HepG2 (cell line): ENCODE data around the gene FAP.

Source experiments
- CTCF ChIP-seq: sonication (generic); formaldehyde crosslinking; IDR thresholded peaks from 2 replicates; pipeline ENCODE4 v1.5.0; 2020; ENCODE audit warnings: mild to moderate bottlenecking, missing genetic modification reagents, moderate library complexity
- EHMT2 ChIP-seq: fragments of 200-600 bp; sonication (generic); IDR thresholded peaks from 2 replicates; pipeline ENCODE4 v1.7.0; 2017; ENCODE audit warnings: antibody characterized with exemption, low read depth, low read length, borderline replicate concordance
- JARID2 ChIP-seq: sonication (generic); formaldehyde crosslinking; IDR thresholded peaks from 2 replicates; pipeline ENCODE4 v1.8.1; 2023; ENCODE audit warnings: missing genetic modification reagents, inconsistent platforms; ENCODE audit not compliant: insufficient replicate concordance
- MYC ChIP-seq: sonication (generic); formaldehyde crosslinking; IDR thresholded peaks from 2 replicates; pipeline ENCODE4 v1.9.0; 2021; ENCODE audit warnings: missing genetic modification reagents, borderline replicate concordance
- NR2C2 ChIP-seq: sonication (generic); formaldehyde crosslinking; IDR thresholded peaks from 2 replicates; pipeline ENCODE4 v1.4.0; 2020; ENCODE audit warnings: missing genetic modification reagents, mild to moderate bottlenecking, moderate library complexity, borderline replicate concordance
- REST ChIP-seq, 2 experiments: IDR thresholded peaks; 2 replicates each; pipeline ENCODE4 v1.6.1; 2011 to 2012; ENCODE audit warnings: low read length in 2 of 2, borderline replicate concordance in 1 of 2, low read depth in 1 of 2, mild to moderate bottlenecking in 1 of 2, moderate library complexity in 1 of 2
- RNF2 ChIP-seq: fragments of 450-650 bp; conservative IDR thresholded peaks from 2 replicates; pipeline ENCODE4 v1.6.1; 2016; ENCODE audit warnings: low read depth

GRCh38 chr2:162232671-162233070 lies 10.6 kb downstream of the FAP start:
- TF ChIP-seq EHMT2: no peak
- no peak for TF ChIP-seq RNF2
- TF ChIP-seq NR2C2 (CRISPR knock-in tag): no peak
- TF ChIP-seq CTCF: no peak
- TF ChIP-seq JARID2 (CRISPR knock-in tag): no peak
- TF ChIP-seq MYC (CRISPR knock-in tag): no peak
- TF ChIP-seq REST (IDR thresholded peaks at IDR 0.05; ENCODE audit: borderline replicate concordance in 1 of 2, low read depth in 1 of 2, low read length in 2 of 2): no peak
